HPDE6-E6E7 (cell line): ENCODE data around the gene DGKG.

Source experiments
- DNase-seq: peaks from one replicate; pipeline ENCODE4 v3.0.0; 2011; ENCODE audit warnings: missing footprints; ENCODE audit errors: extremely low spot score

DGKG gene

GRCh38 chr3:186108941-186109865 lies 252.8 kb downstream of the DGKG start, which contains the start of gene ETV5:
Gene ETV5 (minus strand): TSS chr3:186109089. CDS start chr3:186105868, 3,221 bp downstream.
- DNase-seq = peak; percentile 97

GRCh38 chr3:186108106-186108940 lies 253.7 kb downstream of the DGKG start:
- no peak for DNase-seq

GRCh38 chr3:186107215-186108105 lies 254.6 kb downstream of the DGKG start:
- peak; percentile 60 for DNase-seq

GRCh38 chr3:186105543-186105942 lies 256.5 kb downstream of the DGKG start:
- no peak for DNase-seq

- DNase-seq = no peak
Observed at GRCh38 chr3:186102687-186103086, 259.3 kb downstream of the DGKG start.

- DNase-seq = no peak
Observed at GRCh38 chr3:186100398-186100797, 261.6 kb downstream of the DGKG start.

- DNase-seq = no peak
Observed at GRCh38 chr3:186099178-186099577, 262.9 kb downstream of the DGKG start.

GRCh38 chr3:186098740-186099139 lies 263.3 kb downstream of the DGKG start:
- DNase-seq = no peak

GRCh38 chr3:186097663-186098451 lies 264.2 kb downstream of the DGKG start:
- DNase-seq = peak; percentile 71

GRCh38 chr3:186097317-186097662 lies 264.7 kb downstream of the DGKG start:
- DNase-seq = no peak
